Body of pancreas (tissue), 4 donors: ENCODE data around the gene TMBIM6.

Experiments
- POLR2A ChIP-seq, 3 donors: fragments of 450-650 bp; IDR thresholded peaks; one replicate each; pipeline ENCODE4 v1.6.1; 2016; ENCODE audit warnings: antibody characterized with exemption in 3 of 3, mild to moderate bottlenecking in 2 of 3
- TF ChIP-seq, protein P1 (sequence below), 7 experiments: fragments of 450-650 bp in 4 of 7; fragments of 200-600 bp in 3 of 7; sonication (generic) in 3 of 7; IDR thresholded peaks; one replicate each; pipeline ENCODE4 v1.5.1; 2016 to 2019; ENCODE audit warnings: antibody characterized with exemption in 7 of 7

DNA sequence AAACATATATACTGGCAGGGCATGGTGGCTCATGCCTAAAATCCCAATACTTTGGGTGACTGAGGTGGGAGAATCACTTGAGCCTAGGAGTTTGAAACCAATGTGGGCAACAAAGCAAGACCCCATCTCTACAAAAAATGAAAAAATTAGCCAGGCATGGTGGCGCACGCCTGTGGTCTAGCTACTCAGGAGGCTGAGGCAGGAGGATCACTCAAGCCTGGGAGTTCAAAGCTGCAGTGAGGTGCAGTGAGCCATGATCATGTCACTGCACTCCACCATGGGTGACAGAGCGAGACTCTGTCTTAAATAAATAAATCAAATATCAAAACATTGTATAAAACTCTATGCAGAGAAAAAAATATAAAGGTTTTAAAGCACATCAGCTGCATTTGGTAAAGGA, 39.3 kb upstream of the TMBIM6 start:
- TF ChIP-seq, protein P1, sequence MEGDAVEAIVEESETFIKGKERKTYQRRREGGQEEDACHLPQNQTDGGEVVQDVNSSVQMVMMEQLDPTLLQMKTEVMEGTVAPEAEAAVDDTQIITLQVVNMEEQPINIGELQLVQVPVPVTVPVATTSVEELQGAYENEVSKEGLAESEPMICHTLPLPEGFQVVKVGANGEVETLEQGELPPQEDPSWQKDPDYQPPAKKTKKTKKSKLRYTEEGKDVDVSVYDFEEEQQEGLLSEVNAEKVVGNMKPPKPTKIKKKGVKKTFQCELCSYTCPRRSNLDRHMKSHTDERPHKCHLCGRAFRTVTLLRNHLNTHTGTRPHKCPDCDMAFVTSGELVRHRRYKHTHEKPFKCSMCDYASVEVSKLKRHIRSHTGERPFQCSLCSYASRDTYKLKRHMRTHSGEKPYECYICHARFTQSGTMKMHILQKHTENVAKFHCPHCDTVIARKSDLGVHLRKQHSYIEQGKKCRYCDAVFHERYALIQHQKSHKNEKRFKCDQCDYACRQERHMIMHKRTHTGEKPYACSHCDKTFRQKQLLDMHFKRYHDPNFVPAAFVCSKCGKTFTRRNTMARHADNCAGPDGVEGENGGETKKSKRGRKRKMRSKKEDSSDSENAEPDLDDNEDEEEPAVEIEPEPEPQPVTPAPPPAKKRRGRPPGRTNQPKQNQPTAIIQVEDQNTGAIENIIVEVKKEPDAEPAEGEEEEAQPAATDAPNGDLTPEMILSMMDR (IDR thresholded peaks at IDR 0.05) = no peak
- TF ChIP-seq POLR2A (IDR thresholded peaks at IDR 0.05) = no peak
